ENCODE results near the gene SOWAHA.

The SOWAHA gene

GRCh38 chr5:132808448-132808847 is 4.7 kb upstream of the SOWAHA start:
- DNase-seq (ENCODE audit: low spot score): no peak

- no peak for DNase-seq (ENCODE audit: low spot score)
These were observed 4.2 kb upstream of the SOWAHA start for GRCh38 chr5:132808866-132809265.

GRCh38 chr5:132810605-132811004 is 2.5 kb upstream of the SOWAHA start:
- DNase-seq (ENCODE audit: low spot score): no peak

GRCh38 chr5:132812123-132812765 is 858 bp upstream of the SOWAHA start:
- no peak for DNase-seq (ENCODE audit: low spot score)

- peak; percentile 81 for DNase-seq (ENCODE audit: low spot score)
These were observed 749 bp downstream of the SOWAHA start for GRCh38 chr5:132813599-132814502.

- DNase-seq (ENCODE audit: low spot score): no peak
These were observed 1.6 kb downstream of the SOWAHA start for GRCh38 chr5:132814503-132815294.

GRCh38 chr5:132815454-132815853 is 2.4 kb downstream of the SOWAHA start:
- no peak for DNase-seq (ENCODE audit: low spot score)

- DNase-seq (ENCODE audit: low spot score): no peak
These were observed 3.0 kb downstream of the SOWAHA start for GRCh38 chr5:132816083-132816482.

GRCh38 chr5:132816554-132816953 is 3.5 kb downstream of the SOWAHA start:
- no peak for DNase-seq (ENCODE audit: low spot score)

- DNase-seq (ENCODE audit: low spot score): no peak
These were observed 3.9 kb downstream of the SOWAHA start for GRCh38 chr5:132817011-132817410.

- no peak for DNase-seq (ENCODE audit: low spot score)
These were observed 6.4 kb downstream of the SOWAHA start for GRCh38 chr5:132819468-132819867.

- peak; percentile 85 for DNase-seq (ENCODE audit: low spot score)
These were observed 7.2 kb downstream of the SOWAHA start for GRCh38 chr5:132820162-132820754.

- DNase-seq (ENCODE audit: low spot score): no peak
These were observed 8.2 kb downstream of the SOWAHA start for GRCh38 chr5:132821350-132821749.

GRCh38 chr5:132821791-132822190 is 8.7 kb downstream of the SOWAHA start:
- no peak for DNase-seq (ENCODE audit: low spot score)

- DNase-seq (ENCODE audit: low spot score): no peak
These were observed 9.8 kb downstream of the SOWAHA start for GRCh38 chr5:132822650-132823480.

GRCh38 chr5:132823481-132824050 is 10.5 kb downstream of the SOWAHA start:
- no peak for DNase-seq (ENCODE audit: low spot score)

- DNase-seq (ENCODE audit: low spot score): no peak
These were observed 11.3 kb downstream of the SOWAHA start for GRCh38 chr5:132824426-132824825.

GRCh38 chr5:132825033-132825833 is 12.1 kb downstream of the SOWAHA start:
- no peak for DNase-seq (ENCODE audit: low spot score)

- DNase-seq (ENCODE audit: low spot score): no peak
These were observed 12.8 kb downstream of the SOWAHA start for GRCh38 chr5:132825834-132826391.

All from D341Med (cell line).